C4-2B (cell line): ENCODE results near the gene BBIP1.

Experiments used
- CTCF ChIP-seq: fragments of 450-650 bp; conservative IDR thresholded peaks from 2 replicates; pipeline ENCODE4 v1.5.1; 2017; ENCODE audit warnings: mild to moderate bottlenecking
- ZFX ChIP-seq: fragments of 450-650 bp; IDR thresholded peaks from 2 replicates; pipeline ENCODE4 v1.6.1; 2017

- TF ChIP-seq CTCF (no peak), ZFX (no peak)
Observed at GRCh38 chr10:110947061-110947595, 28.1 kb upstream of the BBIP1 start.
